ENCODE measurements around the gene PDCL2.
"Not testable (repeated sequence)": the region's sequence is repeated elsewhere in the genome, so short reads cannot be mapped to it uniquely, and the experiment has no call there.

Gene PDCL2

GRCh38 chr4:55588160-55588559, 3.9 kb downstream of the PDCL2 start:
- DNase-seq (ENCODE audit: low spot score), result no peak

- not testable (repeated sequence) for DNase-seq (ENCODE audit: low spot score)
Observed at GRCh38 chr4:55582773-55583172, 9.3 kb downstream of the PDCL2 start.

- no peak for DNase-seq (ENCODE audit: low spot score)
Observed at GRCh38 chr4:55578341-55579010, 13.6 kb downstream of the PDCL2 start.

GRCh38 chr4:55575513-55575912, 16.5 kb downstream of the PDCL2 start:
- DNase-seq (ENCODE audit: low spot score), result no peak

- no peak for DNase-seq (ENCODE audit: low spot score)
Observed at GRCh38 chr4:55574252-55574651, 17.8 kb downstream of the PDCL2 start.

GRCh38 chr4:55571806-55572205, 20.2 kb downstream of the PDCL2 start:
- DNase-seq (ENCODE audit: low spot score), result no peak

- DNase-seq (ENCODE audit: low spot score), result no peak
Observed at GRCh38 chr4:55568905-55569504, 23.0 kb downstream of the PDCL2 start.

- no peak for DNase-seq (ENCODE audit: low spot score)
Observed at GRCh38 chr4:55561889-55562288, 30.2 kb downstream of the PDCL2 start.

- DNase-seq (ENCODE audit: low spot score), result no peak
Observed at GRCh38 chr4:55560096-55560495, 31.9 kb downstream of the PDCL2 start.

GRCh38 chr4:55554453-55555030, 37.5 kb downstream of the PDCL2 start:
- no peak for DNase-seq (ENCODE audit: low spot score)

- no peak for DNase-seq (ENCODE audit: low spot score)
Observed at GRCh38 chr4:55553441-55554201, 38.4 kb downstream of the PDCL2 start.

- DNase-seq (ENCODE audit: low spot score), result not testable (repeated sequence)
Observed at GRCh38 chr4:55551964-55552363, 40.1 kb downstream of the PDCL2 start.

- no peak for DNase-seq (ENCODE audit: low spot score)
Observed at GRCh38 chr4:55549888-55550287, 42.2 kb downstream of the PDCL2 start.

- no peak for DNase-seq (ENCODE audit: low spot score)
Observed at GRCh38 chr4:55547918-55548317, 44.1 kb downstream of the PDCL2 start.

GRCh38 chr4:55547466-55547770, 44.6 kb downstream of the PDCL2 start:
- no peak for DNase-seq (ENCODE audit: low spot score)

GRCh38 chr4:55546756-55547465, 45.1 kb downstream of the PDCL2 start, which contains the start of gene CLOCK:
Gene CLOCK (minus strand): TSS chr4:55546909. CDS start chr4:55482785, 64,124 bp downstream.
- peak; percentile 91 for DNase-seq (ENCODE audit: low spot score)

GRCh38 chr4:55546506-55546755, 45.6 kb downstream of the PDCL2 start:
- DNase-seq (ENCODE audit: low spot score), result no peak

- DNase-seq (ENCODE audit: low spot score), result peak; percentile 80
Observed at GRCh38 chr4:55545641-55546505, 46.2 kb downstream of the PDCL2 start.

GRCh38 chr4:55545151-55545550, 46.9 kb downstream of the PDCL2 start:
- no peak for DNase-seq (ENCODE audit: low spot score)

GRCh38 chr4:55543858-55544257, 48.2 kb downstream of the PDCL2 start:
- DNase-seq (ENCODE audit: low spot score), result no peak

GRCh38 chr4:55540271-55540670, 51.8 kb downstream of the PDCL2 start:
- no peak for DNase-seq (ENCODE audit: low spot score)

- DNase-seq (ENCODE audit: low spot score), result no peak
Observed at GRCh38 chr4:55539658-55540057, 52.4 kb downstream of the PDCL2 start.
